SK-N-SH (cell line): ENCODE data around the gene SERF2. TPM values are rescaled to one million over a fixed set of nuclear protein-coding genes. Genes with fewer than 3 reads are reported as not detected.

Experiments
- CTCF ChIA-PET: fragments of 300-600, 350-600 bp; formaldehyde crosslinking; extraction: SDS; loops from one replicate; lab custom pipeline; 2021; lab: Yijun Ruan, JAX
- POLR2A ChIA-PET: fragments of 350-600 bp; sonication (Branson Sonifier 250); formaldehyde crosslinking; extraction: SDS; loops from one replicate; lab custom pipeline; 2020; ENCODE audit warnings: antibody characterized with exemption, inconsistent platforms; lab: Yijun Ruan, JAX
- DNase-seq: peaks from one replicate; pipeline ENCODE4 v3.0.0; 2012
- H2AFZ ChIP-seq: fragments of 200-600 bp; sonication (generic); 2 replicates; pipeline ENCODE4 v1.8.1; 2016; ENCODE audit warnings: antibody characterized with exemption, mild to moderate bottlenecking, low read depth
- H3F3A ChIP-seq: fragments of 200-600 bp; sonication (generic); replicated peaks from 2 replicates; pipeline ENCODE3; 2016; ENCODE audit warnings: antibody characterized with exemption, mild to moderate bottlenecking; ENCODE audit not compliant: insufficient read depth
- H3K27ac ChIP-seq, 2 experiments: fragments of 200-500 bp in 1 of 2; fragments of 200-600 bp in 1 of 2; sonication (Bioruptor generic) in 1 of 2; sonication (generic), shearing (Covaris generic) in 1 of 2; 2 replicates each; pipeline versions ENCODE4 v1.5.1 to v1.6.1; 2014 to 2016; ENCODE audit warnings: low read depth in 2 of 2, inconsistent platforms in 1 of 2, low read length in 1 of 2, mild to moderate bottlenecking in 1 of 2, mixed read lengths in 1 of 2
- H3K27me3 ChIP-seq: fragments of 200-600 bp; sonication (generic), shearing (Covaris generic); 2 replicates; pipeline ENCODE4 v1.6.1; 2016; ENCODE audit warnings: mixed run types; ENCODE audit not compliant: insufficient read depth
- H3K36me3 ChIP-seq, 2 experiments: fragments of 200-500 bp in 1 of 2; fragments of 200-600 bp in 1 of 2; sonication (Bioruptor generic) in 1 of 2; sonication (generic) in 1 of 2; replicated peaks in 1 of 2; 2 replicates each; pipeline versions ENCODE3 to v1.5.1; 2014 to 2016; ENCODE audit warnings: low read length in 1 of 2, mild to moderate bottlenecking in 1 of 2; ENCODE audit not compliant: insufficient read depth in 2 of 2, control insufficient read depth in 1 of 2
- H3K4me1 ChIP-seq, 2 experiments: fragments of 200-500 bp in 1 of 2; fragments of 200-600 bp in 1 of 2; sonication (Bioruptor generic) in 1 of 2; sonication (generic), shearing (Covaris generic) in 1 of 2; 2 replicates each; pipeline versions ENCODE4 v1.5.1 to v1.6.1; 2014 to 2016; ENCODE audit warnings: low read depth in 1 of 2, low read length in 1 of 2, mixed run types in 1 of 2; ENCODE audit not compliant: insufficient read depth in 2 of 2, control insufficient read depth in 1 of 2
- H3K4me2 ChIP-seq: fragments of 200-600 bp; sonication (generic), shearing (Covaris generic); 2 replicates; pipeline ENCODE4 v1.6.1; 2017; ENCODE audit warnings: mixed run types
- H3K4me3 ChIP-seq, 2 experiments: fragments of 200-500 bp in 1 of 2; fragments of 200-600 bp in 1 of 2; sonication (Bioruptor generic) in 1 of 2; sonication (generic), shearing (Covaris generic) in 1 of 2; 2 replicates each; pipeline versions ENCODE4 v1.5.1 to v1.8.1; 2014 to 2016; ENCODE audit warnings: low read depth in 2 of 2, inconsistent platforms in 1 of 2, low read length in 1 of 2, mild to moderate bottlenecking in 1 of 2, mixed read lengths in 1 of 2, moderate library complexity in 1 of 2
- H3K79me2 ChIP-seq: fragments of 200-600 bp; sonication (generic); 2 replicates; pipeline ENCODE4 v1.8.1; 2017; ENCODE audit warnings: mild to moderate bottlenecking; ENCODE audit not compliant: insufficient read depth
- H3K9ac ChIP-seq: fragments of 200-600 bp; sonication (generic); 2 replicates; pipeline ENCODE4 v1.6.1; 2017; ENCODE audit warnings: mixed run types
- H3K9me2 ChIP-seq: fragments of 200-600 bp; sonication (generic); 2 replicates; pipeline ENCODE4 v1.6.1; 2017; ENCODE audit warnings: mixed run types
- H3K9me3 ChIP-seq: fragments of 200-600 bp; sonication (generic); 2 replicates; pipeline ENCODE4 v1.6.1; 2017; ENCODE audit warnings: mixed run types, mild to moderate bottlenecking, moderate library complexity
- H4K20me1 ChIP-seq: fragments of 200-600 bp; sonication (generic); 2 replicates; pipeline ENCODE4 v1.6.1; 2017; ENCODE audit warnings: mild to moderate bottlenecking, mixed run types; ENCODE audit not compliant: insufficient read depth
- CHD2 ChIP-seq: fragments of 150-350 bp; IDR thresholded peaks from 2 replicates; pipeline ENCODE4 v1.6.1; 2018; ENCODE audit warnings: low read length; ENCODE audit not compliant: partially characterized antibody
- CTCF ChIP-seq: fragments of 200-600 bp; sonication (generic); IDR thresholded peaks from 2 replicates; pipeline ENCODE4 v1.6.1; 2017; ENCODE audit warnings: antibody characterized with exemption, mild to moderate bottlenecking, moderate library complexity
- FOSL2 ChIP-seq: IDR thresholded peaks from 2 replicates; pipeline ENCODE4 v1.4.0; 2012; ENCODE audit warnings: low read depth, mild to moderate bottlenecking, moderate library complexity, borderline replicate concordance
- FOXJ3 ChIP-seq: sonication (generic); formaldehyde crosslinking; IDR thresholded peaks from 2 replicates; pipeline ENCODE4 v1.5.1; 2020; ENCODE audit warnings: mild to moderate bottlenecking, missing genetic modification reagents
- GABPA ChIP-seq: IDR thresholded peaks from 2 replicates; pipeline ENCODE4 v1.4.0; 2012; ENCODE audit warnings: low read depth, mild to moderate bottlenecking
- JUND ChIP-seq: IDR thresholded peaks from 2 replicates; pipeline ENCODE4 v1.4.0; 2012
- MAX ChIP-seq: IDR thresholded peaks from 2 replicates; pipeline ENCODE4 v1.4.0; 2012; ENCODE audit warnings: low read depth
- MEF2A ChIP-seq: IDR thresholded peaks from 2 replicates; pipeline ENCODE4 v1.4.0; 2012; ENCODE audit warnings: low read depth, borderline replicate concordance
- MXI1 ChIP-seq: IDR thresholded peaks from 2 replicates; pipeline ENCODE4 v1.6.1; 2012; ENCODE audit warnings: mild to moderate bottlenecking, low read depth, low read length, improper control_type of control experiment
- NFIC ChIP-seq: IDR thresholded peaks from 2 replicates; pipeline ENCODE4 v1.4.0; 2012; ENCODE audit warnings: borderline replicate concordance
- REST ChIP-seq: IDR thresholded peaks from 2 replicates; pipeline ENCODE4 v1.6.1; 2012; ENCODE audit warnings: mild to moderate bottlenecking, low read depth, low read length, moderate library complexity
- RFX5 ChIP-seq: IDR thresholded peaks from 2 replicates; pipeline ENCODE4 v1.6.1; 2012; ENCODE audit warnings: mild to moderate bottlenecking, improper control_type of control experiment, low read length
- USF1 ChIP-seq: IDR thresholded peaks from 2 replicates; pipeline ENCODE4 v1.4.0; 2012; ENCODE audit warnings: low read depth, borderline replicate concordance
- YY1 ChIP-seq: IDR thresholded peaks from 2 replicates; pipeline ENCODE4 v1.4.0; 2012; ENCODE audit warnings: low read depth, mild to moderate bottlenecking
- WGBS: methylation state at CpG from one replicate; pipeline ENCODE4 v1.1.6; 2017; ENCODE audit warnings: low lambda C conversion rate; 5-methylcytosine and 5-hydroxymethylcytosine counted together
- polyA plus RNA-seq, 3 experiments: library from polyadenylated mRNA; depleted of rRNA; stranded (reverse); fragments of >200 nt; gene quantifications; 2 replicates each; pipeline ENCODE4 v1.2.3, GENCODE V29; 2012

SERF2 gene
- polyA plus RNA-seq, 1 of the 3 experiments (the other 2 are of a cell fraction), result 1,369 TPM

- no peaks in the 10 kb centered on the region for H3K9me3 ChIP-seq
- no peak for TF ChIP-seq MXI1
- no peak for TF ChIP-seq NFIC
- no peak for TF ChIP-seq REST
- no peak for TF ChIP-seq CHD2
- peaks cover 38% of the 10 kb centered on the region for H3K79me2 ChIP-seq
- 97% methylated on average over 8 of the region's 8 CpGs for WGBS
- H3F3A ChIP-seq, result peaks cover 45% of the 10 kb centered on the region
- H3K9me2 ChIP-seq, result no peaks in the 10 kb centered on the region
- peak within 1 kb of the TSS; percentile 90 to 94 for H3K4me3 ChIP-seq
- peaks cover 46 to 50% of the 10 kb centered on the region in 2 experiments for H3K36me3 ChIP-seq
- H3K27me3 ChIP-seq, result no peaks in the 10 kb centered on the region
- peak within 1 kb of the TSS; percentile 71 to 92 for H3K27ac ChIP-seq
- POLR2A ChIA-PET, result interaction anchor here (0.6 to 2.2 kb wide), 5 partner anchors 10 to 54 kb away, joined by 4 to 14 read pairs (median 5); partner anchors contain the start of genes MFAP1 and PDIA3
- peak within 1 kb of the TSS; percentile 96 for H3K4me2 ChIP-seq
- H2AFZ ChIP-seq, result peak within 1 kb of the TSS; percentile 83
- peaks cover 15% of the 10 kb centered on the region; the same call in 1 of the 2 replicates for H4K20me1 ChIP-seq
- CTCF ChIA-PET, result interaction anchor here (1.1 kb wide), 1 partner anchor 30 kb away, joined by 4 read pairs; no protein-coding TSS in a partner anchor
- DNase-seq, result no peak
- H3K9ac ChIP-seq, result peak within 1 kb of the TSS; percentile 84
- peaks cover 3 to 14% of the 10 kb centered on the region in 2 experiments for H3K4me1 ChIP-seq
These were observed 7.8 kb downstream of the SERF2 start, which contains the start of gene SERINC4 for GRCh38 chr15:43799945-43800285. Gene SERINC4 (minus strand): TSS chr15:43800220. CDS start chr15:43799986, 234 bp downstream.

GRCh38 chr15:43800286-43801141 lies 8.4 kb downstream of the SERF2 start, which contains the start of gene HYPK:
Gene HYPK (plus strand): TSS chr15:43800599. CDS start chr15:43800623, 24 bp downstream.
- Histone ChIP-seq H3K4me1 (peaks cover 0 to 13% of the 10 kb centered on the region in 2 experiments), H3K27me3 (no peaks in the 10 kb centered on the region), H3K4me2 (peak within 1 kb of the TSS; percentile 96), H3K36me3 (peaks cover 44 to 50% of the 10 kb centered on the region in 2 experiments), H3F3A (peaks cover 44% of the 10 kb centered on the region), H3K79me2 (peaks cover 32% of the 10 kb centered on the region), H3K9me3 (no peaks in the 10 kb centered on the region), H3K27ac (peak within 1 kb of the TSS; percentile 71 to 92), H3K4me3 (peak within 1 kb of the TSS; percentile 90 to 94), H3K9ac (peak within 1 kb of the TSS; percentile 84), H3K9me2 (no peaks in the 10 kb centered on the region), H4K20me1 (peaks cover 10% of the 10 kb centered on the region; the same call in 1 of the 2 replicates), H2AFZ (peak within 1 kb of the TSS; percentile 83)
- 13% methylated on average over 44 of the region's 44 CpGs for WGBS
- peak; percentile 91 for DNase-seq
- ChIA-PET CTCF (interaction anchor here (0.6 to 1.1 kb wide), 2 partner anchors 9 to 31 kb away, joined by 3 to 4 read pairs; no protein-coding TSS in a partner anchor), POLR2A (interaction anchor here (0.5 to 2.2 kb wide), 6 partner anchors 9 to 54 kb away, joined by 3 to 14 read pairs (median 4); partner anchors contain the start of genes MFAP1 and PDIA3)
- TF ChIP-seq USF1, result no peak
- no peak for TF ChIP-seq REST
- TF ChIP-seq RFX5, result no peak
- TF ChIP-seq GABPA, result peak; percentile 87
- peak; percentile 93 for TF ChIP-seq MAX
- no peak for TF ChIP-seq FOSL2
- no peak for TF ChIP-seq FOXJ3 (CRISPR knock-in tag)
- no peak; the same call in 1 of the 2 replicates for TF ChIP-seq JUND
- TF ChIP-seq MEF2A, result no peak
- TF ChIP-seq CTCF, result no peak
- TF ChIP-seq YY1, result peak; percentile 89
